NCI-H2107 treated with DMSO at 0.1 percent for 48 hours (cell line): ENCODE results near the gene IFFO2.

Experiments
- DNase-seq: peaks from one replicate; lab custom pipeline; 2025; ENCODE audit not compliant: unreplicated experiment; lab: John Stamatoyannopoulos, UW

The IFFO2 gene

GRCh38 chr1:18951818-18952391, 4.6 kb downstream of the IFFO2 start:
- DNase-seq, result no peak

GRCh38 chr1:18951416-18951815, 5.1 kb downstream of the IFFO2 start:
- DNase-seq, result no peak

- no peak for DNase-seq
Measured at GRCh38 chr1:18950401-18951026, 6.0 kb downstream of the IFFO2 start.

- DNase-seq, result no peak
Measured at GRCh38 chr1:18949686-18950400, 6.6 kb downstream of the IFFO2 start.

GRCh38 chr1:18948913-18949685, 7.4 kb downstream of the IFFO2 start:
- no peak for DNase-seq

- no peak for DNase-seq
Measured at GRCh38 chr1:18948048-18948912, 8.2 kb downstream of the IFFO2 start.

- no peak for DNase-seq
Measured at GRCh38 chr1:18947570-18947969, 8.9 kb downstream of the IFFO2 start.

- DNase-seq, result no peak
Measured at GRCh38 chr1:18946550-18947381, 9.7 kb downstream of the IFFO2 start.

- no peak for DNase-seq
Measured at GRCh38 chr1:18945401-18945849, 11.1 kb downstream of the IFFO2 start.

GRCh38 chr1:18944810-18945209, 11.7 kb downstream of the IFFO2 start:
- no peak for DNase-seq

- DNase-seq, result no peak
Measured at GRCh38 chr1:18943914-18944572, 12.4 kb downstream of the IFFO2 start.

- no peak for DNase-seq
Measured at GRCh38 chr1:18943162-18943561, 13.3 kb downstream of the IFFO2 start.

- DNase-seq, result no peak
Measured at GRCh38 chr1:18942340-18942739, 14.1 kb downstream of the IFFO2 start.

GRCh38 chr1:18941221-18942141, 15.0 kb downstream of the IFFO2 start:
- peak; percentile 73 for DNase-seq

- DNase-seq, result no peak
Measured at GRCh38 chr1:18940303-18941020, 16.0 kb downstream of the IFFO2 start.

- no peak for DNase-seq
Measured at GRCh38 chr1:18939398-18940302, 16.8 kb downstream of the IFFO2 start.

- DNase-seq, result no peak
Measured at GRCh38 chr1:18938707-18939070, 17.8 kb downstream of the IFFO2 start.
